Measurements from ENCODE around the gene ST7.
A peak's percentile ranks its signal among the peaks of the same experiment; 100 is the strongest.
"Not testable (repeated sequence)": the region's sequence is repeated elsewhere in the genome, so short reads cannot be mapped to it uniquely, and the experiment has no call there.

ST7 gene

DNA sequence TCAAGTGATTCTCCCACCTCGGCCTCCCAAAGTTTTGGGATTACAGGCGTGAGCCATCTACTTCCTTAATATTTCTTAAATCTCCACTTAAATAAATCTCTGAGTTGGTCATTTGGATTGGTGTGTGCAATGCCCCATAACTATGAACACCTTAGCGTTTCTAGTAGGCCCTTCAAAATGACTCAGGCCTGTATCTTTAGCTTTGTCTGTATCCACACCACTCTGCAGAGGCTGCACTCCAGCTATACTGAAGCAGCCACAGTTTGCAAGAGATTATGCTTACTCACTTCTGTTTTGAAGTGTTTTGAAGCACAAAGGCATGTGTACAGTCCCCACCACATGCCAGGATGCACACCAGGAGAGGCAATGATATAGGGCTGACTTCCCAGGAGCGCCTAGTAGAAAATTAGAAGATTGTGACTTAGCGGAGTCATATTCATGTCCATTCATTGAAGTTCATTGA, 2.4 kb upstream of the ST7 start:
- no peak for DNase-seq (ENCODE audit: low read depth)

DNA sequence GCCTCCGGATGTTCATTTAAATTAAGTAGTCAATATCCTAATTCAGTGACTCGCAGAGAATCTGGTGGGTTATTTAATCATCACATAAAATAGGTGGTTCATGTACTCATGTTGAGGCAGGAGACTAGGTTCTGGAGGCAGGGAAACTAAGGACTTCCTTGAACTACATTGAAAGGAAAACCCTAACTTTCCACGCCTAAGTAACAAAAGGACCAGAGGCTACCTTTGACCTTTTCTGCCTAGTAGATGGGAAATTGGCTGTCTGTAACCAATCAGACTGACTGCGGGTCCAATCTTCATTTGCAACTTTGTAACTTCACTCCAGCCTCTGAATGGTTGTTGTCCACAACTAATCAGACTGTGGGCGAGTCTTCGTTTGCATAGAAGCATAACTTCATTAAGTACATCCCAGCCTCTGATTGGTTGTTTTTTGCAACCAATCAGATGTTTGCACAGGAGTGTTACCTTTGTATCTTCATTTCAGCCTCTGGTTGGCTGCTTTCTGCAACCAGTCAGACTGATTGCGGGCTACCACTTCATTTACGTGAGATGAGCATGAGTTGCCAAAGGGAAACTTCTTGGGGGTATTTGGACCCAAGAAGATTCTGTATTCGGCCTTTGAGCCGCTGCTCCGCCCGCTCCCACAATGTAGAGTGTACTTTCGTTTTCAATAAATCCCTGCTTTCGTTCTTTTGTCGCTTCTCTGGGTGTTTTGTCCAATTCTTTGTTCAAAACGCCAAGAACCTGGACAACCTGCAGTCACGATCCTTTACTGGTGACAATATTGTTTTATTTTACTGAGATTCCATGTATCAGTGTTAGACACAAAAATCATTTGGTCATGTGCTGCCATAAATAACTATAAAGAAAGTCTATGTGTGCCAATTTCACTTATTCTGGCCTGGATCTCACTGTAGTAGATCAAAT, 1.7 kb upstream of the ST7 start:
- no peak for DNase-seq (ENCODE audit: low read depth)

DNA sequence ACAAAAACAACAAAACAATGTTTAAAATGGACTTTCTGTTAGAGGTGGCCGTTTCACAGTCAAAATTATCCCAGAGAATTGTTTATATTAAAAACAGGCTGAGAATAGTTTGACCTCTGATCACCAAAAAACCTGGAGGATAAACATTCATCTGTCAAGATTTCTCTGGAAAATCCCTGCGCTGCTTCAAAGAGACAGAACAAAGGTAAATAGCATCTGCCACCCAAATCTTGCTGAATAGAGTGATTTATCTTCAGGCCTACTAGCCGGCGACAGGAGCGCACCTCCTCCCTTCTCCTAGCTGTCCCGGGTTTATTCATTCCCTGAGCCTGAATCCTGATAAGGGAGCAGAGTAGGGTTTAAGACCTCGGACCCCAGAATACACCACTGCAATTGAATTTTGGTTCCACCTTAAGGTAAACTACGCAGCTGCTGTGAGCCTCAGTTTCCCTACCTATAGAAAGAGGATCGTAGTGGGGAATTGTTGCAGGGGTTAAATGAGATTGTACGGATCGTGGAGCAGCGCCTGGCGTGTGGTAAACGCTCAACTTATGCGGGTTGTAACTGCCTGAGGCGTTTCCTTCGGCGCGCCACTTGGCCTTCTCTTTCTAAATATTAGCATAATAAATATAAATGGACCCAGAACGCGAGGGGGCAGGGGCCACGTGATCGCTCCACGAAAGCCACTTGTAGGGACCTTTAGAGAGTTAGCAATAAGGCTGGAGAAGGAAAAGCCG, 498 bp upstream of the ST7 start:
- no peak for DNase-seq (ENCODE audit: low read depth)

DNA sequence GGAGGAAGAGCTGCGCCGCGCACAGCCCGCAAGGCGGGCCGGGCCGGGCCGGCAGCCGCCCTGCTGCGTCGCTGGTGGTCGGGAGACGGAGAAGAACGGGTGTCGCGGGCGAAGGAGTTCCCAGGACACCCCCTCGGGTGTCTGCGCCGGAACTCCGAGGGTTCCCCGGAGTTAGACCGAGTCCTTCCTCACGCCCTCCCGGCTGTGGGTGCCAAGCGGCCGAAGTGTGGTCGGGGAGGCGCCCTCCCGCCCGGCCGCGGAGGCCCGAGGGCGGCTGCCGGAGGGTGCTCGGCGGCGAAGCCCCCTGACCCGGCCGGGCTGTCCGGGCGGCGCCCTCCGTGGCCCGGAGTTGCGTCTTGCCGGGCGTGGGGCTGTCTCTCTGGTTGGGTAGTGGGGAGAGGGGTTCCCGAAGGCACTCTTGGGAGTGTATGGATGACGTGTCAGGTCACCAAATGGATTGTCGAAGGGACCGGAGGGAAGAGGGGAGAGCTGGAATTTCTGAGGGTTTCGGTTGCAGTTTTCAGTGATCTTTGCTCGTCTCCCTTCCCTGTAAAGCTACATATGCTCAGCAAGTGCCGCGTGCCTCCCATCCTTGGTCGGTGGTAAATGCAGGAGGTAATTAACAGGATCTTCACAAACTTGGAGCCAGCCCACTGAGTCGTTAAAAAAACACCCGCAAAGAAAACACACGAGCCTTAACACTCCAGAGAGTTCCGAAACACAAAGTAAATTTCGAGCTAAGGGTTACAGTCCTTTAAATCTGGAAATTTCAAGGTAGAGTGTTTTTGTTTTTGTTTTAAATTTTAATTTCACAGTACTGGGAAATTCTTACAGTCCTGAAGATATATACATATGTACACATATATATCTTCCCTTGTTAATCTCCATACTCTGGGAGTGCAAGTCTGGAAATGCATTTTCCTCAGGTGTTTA, 871 bp downstream of the ST7 start:
- peak; percentile 7 for DNase-seq (ENCODE audit: low read depth)

DNA sequence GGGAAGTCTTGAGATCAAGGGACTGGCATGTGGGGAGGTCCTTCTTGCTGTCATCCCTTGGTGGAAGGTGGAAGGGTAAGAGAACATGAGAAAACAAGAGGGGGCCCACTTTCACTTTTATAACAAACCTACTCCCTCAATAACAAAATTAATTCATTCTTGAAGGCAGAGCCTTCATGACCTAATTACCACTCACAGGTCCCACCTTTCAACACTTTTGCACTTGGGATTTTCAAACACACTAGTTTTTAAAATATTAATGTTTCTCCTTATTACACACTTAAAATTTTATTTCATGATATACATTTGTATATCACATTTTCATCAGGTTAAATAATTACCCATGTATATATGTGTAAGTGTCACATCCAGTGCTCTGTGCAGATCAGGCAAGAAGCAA, 2.0 kb downstream of the ST7 start:
- no peak for DNase-seq (ENCODE audit: low read depth)

DNA sequence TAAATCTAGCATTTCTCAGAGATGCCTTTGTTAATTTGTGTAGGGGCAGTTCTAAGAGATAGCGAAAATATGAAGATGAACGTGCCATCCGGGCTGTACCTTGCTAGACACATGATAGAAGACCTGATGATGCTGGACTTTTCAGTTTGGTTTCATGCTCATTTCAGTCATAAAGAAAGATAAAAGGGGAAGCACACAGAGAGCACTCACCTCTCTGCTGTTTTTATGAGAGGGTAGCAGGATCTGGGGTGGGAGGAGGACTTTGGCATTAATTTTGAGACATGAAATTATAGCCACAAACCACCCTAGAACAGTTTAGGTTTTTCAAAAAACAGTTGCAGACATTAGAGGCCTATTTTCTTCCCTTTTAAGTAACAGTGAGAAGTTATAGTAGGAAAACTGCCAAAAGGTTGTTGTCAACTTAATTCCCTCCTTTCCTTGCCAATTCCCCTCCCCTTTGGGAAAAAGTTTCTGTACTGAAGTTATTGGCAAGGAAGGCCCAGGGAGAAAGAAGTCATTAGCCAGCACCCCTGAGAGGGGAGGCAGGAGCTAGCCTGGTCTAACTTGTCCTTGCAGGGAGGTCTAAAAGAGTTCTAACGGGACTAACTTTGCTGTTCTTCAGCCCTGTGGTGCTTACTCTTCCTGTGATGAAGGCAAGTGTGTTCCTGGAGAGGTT, 2.6 kb downstream of the ST7 start:
- no peak for DNase-seq (ENCODE audit: low read depth)

DNA sequence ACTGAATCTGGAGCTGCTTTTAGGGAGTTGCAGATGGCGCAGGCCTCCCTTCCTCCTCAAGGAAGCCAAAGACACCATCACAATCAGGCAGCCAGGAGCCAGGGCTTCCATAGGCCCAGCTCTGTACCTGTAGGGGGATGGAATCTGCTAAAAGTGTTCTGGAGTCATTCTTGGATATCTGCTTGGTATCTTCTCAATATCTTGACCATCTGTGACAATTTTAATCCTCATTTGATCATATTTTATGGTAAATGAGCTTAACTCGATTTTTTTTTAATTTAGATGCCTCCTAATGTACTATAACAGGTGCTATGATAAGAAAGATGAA, 3.1 kb downstream of the ST7 start:
- no peak for DNase-seq (ENCODE audit: low read depth)

DNA sequence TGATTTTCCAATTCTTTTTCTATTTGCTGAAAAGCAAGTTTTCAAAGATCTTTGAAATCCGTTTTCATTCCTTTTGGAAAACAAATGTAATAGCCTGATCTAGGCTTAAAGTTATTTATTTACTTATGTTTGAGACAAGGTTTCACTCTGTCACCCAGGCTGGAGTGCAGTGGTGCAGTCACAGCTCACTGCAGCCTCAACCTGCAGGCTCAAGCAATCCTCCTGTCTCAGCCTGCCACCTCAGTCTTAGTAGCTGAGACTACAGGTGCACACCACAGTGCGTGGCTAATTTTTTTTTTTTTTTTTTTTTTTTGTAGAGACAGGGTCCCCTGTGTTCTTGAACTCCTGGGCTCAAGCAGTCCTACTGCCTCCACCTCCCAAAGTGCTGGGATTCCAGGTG, 4.6 kb downstream of the ST7 start:
- DNase-seq (ENCODE audit: low read depth) = no peak

DNA sequence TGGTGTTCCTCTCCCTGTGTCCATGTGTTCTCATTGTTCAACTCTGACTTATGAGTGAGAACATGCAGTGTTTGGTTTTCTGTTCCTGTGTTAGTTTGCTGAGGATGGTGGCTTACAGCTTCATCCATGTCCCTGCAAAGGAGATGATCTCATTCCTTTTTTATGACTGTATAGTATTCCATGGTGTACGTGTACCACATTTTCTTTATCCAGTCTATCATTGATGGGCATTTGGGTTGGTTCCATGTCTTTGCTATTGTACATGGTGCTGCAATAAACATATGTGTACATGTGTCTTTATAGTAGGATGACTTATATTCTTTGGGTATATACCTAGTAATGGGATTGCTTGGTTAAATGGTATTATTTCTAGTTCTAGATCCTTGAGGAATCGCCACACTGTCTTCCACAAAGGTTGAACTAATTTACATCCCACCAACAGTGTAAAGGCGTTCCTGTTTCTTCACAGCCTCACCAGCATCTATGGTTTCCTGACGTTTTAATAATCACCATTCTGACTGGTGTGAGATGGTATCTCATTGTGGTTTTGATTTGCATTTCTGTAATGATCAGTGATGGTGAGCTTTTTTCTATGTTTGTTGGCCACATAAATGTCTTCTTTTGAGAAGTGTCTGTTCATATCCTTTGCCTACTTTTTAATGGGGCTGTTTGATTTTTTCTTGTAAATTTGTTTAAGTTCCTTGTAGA, 8.8 kb downstream of the ST7 start:
- not testable (repeated sequence) for DNase-seq (ENCODE audit: low read depth)

DNA sequence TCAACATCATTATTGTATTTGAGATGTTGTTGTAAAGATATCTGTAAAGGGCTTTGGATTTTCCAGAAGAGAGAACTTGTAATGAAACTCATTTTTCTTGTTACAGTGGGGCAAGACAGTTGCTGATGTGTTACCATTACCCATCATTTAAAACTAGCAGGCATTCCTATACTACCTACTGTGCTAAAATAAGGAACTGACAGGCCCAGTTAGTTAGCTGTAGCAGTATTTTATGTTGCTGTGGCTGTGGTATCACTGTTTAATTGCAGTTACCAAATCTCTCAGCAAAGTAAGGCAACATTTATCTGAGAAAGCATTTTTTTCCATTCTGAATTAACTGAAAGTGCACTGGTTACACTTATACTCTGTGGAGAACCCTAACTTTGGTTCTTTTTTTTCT, 9.9 kb downstream of the ST7 start:
- no peak for DNase-seq (ENCODE audit: low read depth)

DNA sequence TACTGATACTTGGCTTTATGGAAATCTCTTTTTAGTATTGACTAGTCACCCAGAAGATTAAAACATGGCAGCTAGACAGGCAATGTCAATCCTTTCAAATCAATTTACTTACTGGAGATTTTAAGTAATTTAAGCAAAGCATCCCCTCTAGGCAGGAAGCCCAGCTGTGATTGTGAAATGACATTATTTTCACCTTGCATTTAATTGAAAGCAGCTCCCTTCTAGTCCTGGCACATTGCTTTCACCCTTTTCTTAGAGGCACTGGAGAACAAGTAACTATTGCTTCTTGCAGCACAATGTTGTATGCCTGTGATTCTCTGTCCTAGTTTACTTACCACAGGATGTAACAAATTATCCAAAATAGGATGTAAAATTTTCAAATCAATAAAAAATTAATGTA, 13.3 kb downstream of the ST7 start:
- DNase-seq (ENCODE audit: low read depth) = no peak

DNA sequence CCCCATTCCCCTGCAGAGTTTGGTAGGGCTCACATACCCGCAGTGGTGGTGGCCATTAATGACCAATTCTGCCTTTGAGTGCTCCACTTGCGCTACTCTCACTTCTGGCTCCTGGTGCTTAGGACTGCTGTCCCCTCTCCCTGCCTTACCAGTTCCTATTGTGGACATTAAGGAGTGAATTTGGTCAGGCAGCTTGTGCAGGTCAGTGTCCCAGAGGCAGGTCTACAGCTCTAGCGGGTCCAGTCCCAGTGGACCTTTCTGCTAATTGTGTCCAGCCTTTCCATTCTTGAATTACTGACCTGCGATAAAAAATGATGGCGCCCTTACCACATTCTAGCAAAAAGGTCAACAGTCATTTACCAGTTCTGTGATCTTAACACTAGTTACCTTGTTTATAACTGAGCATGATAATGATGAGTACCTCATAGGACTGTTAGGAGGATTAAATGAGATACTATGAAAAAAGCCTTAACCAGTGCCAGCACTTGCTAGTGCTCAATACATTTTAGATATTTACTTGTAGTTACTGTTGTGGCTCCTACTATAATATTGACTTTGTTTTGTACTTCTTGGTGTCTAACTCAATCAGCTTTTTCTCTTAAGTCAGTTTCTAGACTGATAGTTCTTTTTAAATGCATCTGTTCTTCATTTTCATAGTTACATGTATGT, 14.1 kb downstream of the ST7 start:
- DNase-seq (ENCODE audit: low read depth) = no peak

DNA sequence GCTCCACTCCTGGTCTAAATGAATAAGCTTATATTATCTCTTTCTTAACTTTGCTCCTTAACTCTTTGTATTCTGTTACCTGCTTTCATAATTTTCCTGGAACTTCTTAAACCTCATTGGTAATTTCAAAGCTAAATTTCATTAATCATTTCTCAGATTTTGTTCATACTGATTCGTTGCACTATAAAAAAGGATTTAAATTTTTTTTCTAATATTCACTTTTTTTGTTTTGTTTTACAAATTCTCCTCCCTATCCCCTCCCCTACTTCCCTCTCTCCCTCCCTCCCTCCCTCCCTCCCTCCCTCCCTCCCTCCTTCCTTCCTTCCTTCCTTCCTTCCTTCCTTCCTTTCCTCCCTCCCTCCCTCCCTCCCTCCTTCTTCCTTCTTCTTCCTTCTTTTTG, 14.7 kb downstream of the ST7 start:
- DNase-seq (ENCODE audit: low read depth) = no peak

DNA sequence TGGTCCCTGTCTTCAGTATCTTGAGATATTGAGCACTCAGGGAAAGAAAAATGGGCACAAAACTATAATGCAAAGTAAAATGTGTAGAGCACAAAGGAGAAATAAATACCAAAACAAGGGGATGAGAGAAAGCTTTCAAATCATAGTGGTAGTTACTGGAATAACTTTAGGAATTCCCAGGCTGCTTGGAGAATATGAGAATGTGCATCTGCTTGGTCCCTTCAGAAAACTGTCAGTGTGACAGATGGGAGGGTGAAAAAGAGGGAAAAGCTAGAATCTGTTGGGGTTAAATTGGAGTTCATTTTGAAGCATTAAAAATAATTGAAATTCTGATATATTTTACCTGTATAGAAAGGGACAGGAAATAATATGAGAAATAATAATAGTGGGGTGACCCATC, 15.3 kb downstream of the ST7 start:
- DNase-seq (ENCODE audit: low read depth) = no peak

DNA sequence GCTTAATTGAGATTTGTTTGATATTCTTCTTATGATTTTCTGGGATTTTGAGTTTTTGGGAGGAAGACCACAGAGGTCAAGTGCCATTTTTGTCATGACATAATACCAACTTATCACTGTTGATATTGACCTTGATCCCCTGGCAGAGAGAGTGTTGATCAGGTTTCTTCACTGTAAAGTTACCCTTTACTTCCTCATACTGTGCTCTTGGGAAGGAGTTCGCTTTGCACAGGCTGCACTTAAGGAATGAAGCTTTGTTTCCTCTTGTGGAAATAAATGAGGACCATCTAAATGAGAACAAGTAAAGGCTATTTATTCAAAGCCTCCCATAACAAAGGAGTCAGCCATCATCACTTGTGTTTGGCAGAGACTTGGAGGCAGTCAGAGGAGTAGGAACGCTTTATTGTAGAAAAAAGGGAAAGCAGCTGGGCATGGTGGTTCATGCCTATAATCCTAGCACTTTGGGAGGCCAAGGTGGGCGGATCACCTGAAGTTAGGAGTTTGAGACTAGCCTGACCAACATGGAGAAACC, 16.1 kb downstream of the ST7 start:
- DNase-seq (ENCODE audit: low read depth) = no peak

DNA sequence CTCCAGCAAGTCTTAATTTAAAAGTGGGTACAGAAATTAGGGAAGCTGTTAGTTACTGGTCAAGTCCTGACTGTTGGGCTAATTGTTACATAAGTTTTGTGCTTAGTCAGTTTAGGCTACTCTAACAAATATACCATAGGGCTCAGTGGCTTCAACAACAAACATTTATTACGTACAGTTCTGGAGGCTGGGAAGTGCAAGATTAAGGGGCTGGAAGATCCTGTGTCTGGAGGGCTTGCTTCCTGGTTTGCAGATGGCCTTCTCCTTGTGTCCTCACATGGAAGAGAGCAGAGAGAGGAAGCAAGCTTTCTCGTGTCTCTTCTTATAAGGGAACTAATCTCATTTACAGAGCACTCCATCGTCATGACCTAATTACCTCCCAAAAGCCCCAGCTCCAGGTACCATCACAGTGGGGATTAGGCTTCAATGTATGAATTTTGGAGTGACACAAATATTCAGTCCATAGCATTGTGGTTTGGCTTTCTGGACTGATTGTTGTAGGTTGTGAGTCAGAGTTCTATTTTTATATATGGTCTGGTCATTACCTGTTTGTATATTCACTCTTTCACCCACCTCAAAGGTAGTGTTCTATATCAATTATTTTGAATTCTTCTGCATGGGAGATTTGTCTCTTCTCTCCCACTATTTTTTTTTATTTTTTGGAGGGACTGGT, 17.1 kb downstream of the ST7 start:
- no peak for DNase-seq (ENCODE audit: low read depth)

DNA sequence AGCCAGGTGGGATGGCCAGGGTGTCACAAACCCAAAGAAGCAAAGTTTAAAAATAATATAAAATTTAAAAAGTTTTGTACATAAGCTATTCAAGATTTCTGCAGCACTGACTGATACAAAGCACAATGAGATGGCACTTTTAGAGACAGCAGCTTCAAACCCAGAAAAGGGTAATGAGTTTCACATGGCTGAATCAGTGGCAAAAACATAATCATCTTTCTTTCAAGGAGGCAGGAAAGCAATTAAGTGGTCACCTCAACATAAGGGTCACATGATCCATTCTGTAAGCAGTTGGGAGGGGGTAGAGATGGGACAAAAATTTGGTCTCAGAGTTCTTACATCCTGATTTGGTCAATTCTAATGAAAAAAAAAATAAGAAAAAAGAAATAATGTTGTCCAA, 17.9 kb downstream of the ST7 start:
- not testable (repeated sequence) for DNase-seq (ENCODE audit: low read depth)

DNA sequence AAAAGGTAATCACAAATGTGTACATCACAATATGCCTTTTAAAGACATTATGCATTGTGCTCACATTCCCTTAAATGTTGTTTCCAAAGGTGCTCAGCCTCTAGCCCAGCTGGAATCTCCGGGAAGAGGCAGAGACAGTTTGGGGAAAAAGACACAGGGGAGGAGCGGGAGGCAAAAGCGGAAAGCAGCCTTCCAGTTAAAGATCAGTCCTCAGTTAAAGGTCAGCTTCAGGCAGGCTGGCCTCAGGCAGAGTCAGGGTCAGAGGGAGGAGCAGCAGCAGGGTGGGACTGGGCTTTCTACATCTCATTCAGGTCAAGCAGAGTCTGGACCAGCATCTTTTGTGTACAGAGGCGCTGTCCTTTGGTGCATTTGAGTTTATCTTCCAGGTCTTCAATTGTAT, 18.6 kb downstream of the ST7 start:
- no peak for DNase-seq (ENCODE audit: low read depth)

DNA sequence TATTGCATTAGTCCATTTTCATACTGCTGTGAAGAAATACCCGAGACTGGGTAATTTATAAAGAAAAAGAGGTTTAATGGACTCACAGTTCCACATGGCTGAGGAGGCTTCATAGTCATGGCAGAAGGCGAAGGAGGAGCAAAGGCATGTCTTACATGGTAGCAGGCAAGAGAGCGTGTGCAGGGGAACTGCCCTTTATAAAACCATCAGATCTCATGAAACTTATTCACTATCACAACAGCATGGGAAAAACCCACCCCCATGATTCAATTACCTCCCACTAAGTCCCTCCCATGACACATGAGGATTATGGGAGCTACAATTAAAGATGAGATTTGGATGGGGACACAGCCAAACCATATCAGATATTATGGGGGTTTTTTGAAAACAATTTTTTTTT, 21.7 kb downstream of the ST7 start:
- DNase-seq (ENCODE audit: low read depth) = not testable (repeated sequence)

DNA sequence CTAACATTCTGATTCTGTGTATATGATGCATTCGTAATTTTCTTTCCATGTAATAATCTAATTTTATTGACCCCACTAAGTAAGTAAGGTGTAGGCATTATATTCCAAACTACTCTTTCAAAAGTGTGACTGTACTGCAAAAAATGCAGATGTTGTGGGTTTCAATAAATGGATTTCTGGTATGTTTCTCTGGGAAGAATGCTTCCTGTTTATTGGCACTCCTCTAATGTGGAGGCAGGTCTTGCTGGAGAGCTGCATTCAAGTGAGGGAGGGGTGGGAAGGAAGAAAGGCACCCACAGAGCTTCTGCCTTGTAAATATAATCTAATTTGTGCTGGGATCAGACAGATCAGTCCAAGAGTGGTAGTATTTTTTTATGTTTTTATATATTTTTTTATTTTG, 23.9 kb downstream of the ST7 start:
- DNase-seq (ENCODE audit: low read depth) = no peak

Data from stimulated activated CD8-positive, alpha-beta memory T cell treated with anti-CD3 and anti-CD28 coated beads, Interleukin-15, amount 100 ng/mL, for 24 hours (primary cell).